GM23248 (cell line): ENCODE data around the gene MT1G.

Source experiments
- EZH2 ChIP-seq: fragments of 200-600 bp; sonication (generic); IDR thresholded peaks from 2 replicates; pipeline ENCODE4 v1.6.1; 2018; ENCODE audit warnings: antibody characterized with exemption, mild to moderate bottlenecking; ENCODE audit not compliant: insufficient read depth, poor library complexity, severe bottlenecking
- EZH2phosphoT487 ChIP-seq: fragments of 200-600 bp; sonication (generic); IDR thresholded peaks from 2 replicates; pipeline ENCODE4 v1.6.1; 2018; ENCODE audit warnings: antibody characterized with exemption, moderate library complexity, mild to moderate bottlenecking, low read depth; ENCODE audit not compliant: insufficient read depth

GRCh38 chr16:56679818-56680217, 12.0 kb upstream of the MT1G start:
- TF ChIP-seq EZH2phosphoT487, result no peak
- TF ChIP-seq EZH2, result no peak
